ENCODE data around the gene NGLY1.

Gene NGLY1

GRCh38 chr3:25724948-25725645 is 58.1 kb downstream of the NGLY1 start:
- H3K9ac ChIP-seq (ENCODE audit: low read length) = no peak overlapping the region
- no peak overlapping the region for H3K4me3 ChIP-seq (ENCODE audit: low read length)
- H3K36me3 ChIP-seq (ENCODE audit: control insufficient read depth, insufficient read depth, low read length) = peaks cover 6% of the 10 kb centered on the region
- H3K4me1 ChIP-seq (ENCODE audit: control insufficient read depth, insufficient read depth, low read length) = no peaks in the 10 kb centered on the region
- H3K27me3 ChIP-seq (ENCODE audit: control insufficient read depth, insufficient read depth, low read length) = no peaks in the 10 kb centered on the region
- no peak overlapping the region for H3K27ac ChIP-seq (ENCODE audit: low read depth, low read length)

DNA sequence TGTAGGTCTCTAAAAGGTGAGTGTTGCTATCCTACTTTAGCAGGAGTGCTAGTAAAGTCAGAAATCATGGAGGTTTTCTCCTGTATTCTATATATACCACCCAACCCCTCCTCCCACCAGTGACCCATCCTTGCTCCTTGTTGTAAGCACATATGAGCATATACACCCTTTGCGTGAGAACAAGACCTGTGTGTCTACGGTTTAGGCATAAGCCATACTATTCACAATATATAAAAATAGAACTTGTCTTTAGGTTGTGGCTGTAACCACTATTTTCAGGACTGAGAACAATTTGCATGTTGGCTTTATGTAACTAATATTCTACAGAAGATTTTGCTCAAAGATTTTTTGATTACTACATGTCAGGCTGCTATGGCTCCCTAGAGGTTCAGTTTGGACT is 59.4 kb downstream of the NGLY1 start:
- Histone ChIP-seq H3K27ac (ENCODE audit: low read depth, low read length) (no peak overlapping the region), H3K4me1 (ENCODE audit: control insufficient read depth, insufficient read depth, low read length) (no peaks in the 10 kb centered on the region), H3K36me3 (ENCODE audit: control insufficient read depth, insufficient read depth, low read length) (peaks cover 8% of the 10 kb centered on the region), H3K4me3 (ENCODE audit: low read length) (no peak overlapping the region), H3K9ac (ENCODE audit: low read length) (no peak overlapping the region), H3K27me3 (ENCODE audit: control insufficient read depth, insufficient read depth, low read length) (no peaks in the 10 kb centered on the region)

DNA sequence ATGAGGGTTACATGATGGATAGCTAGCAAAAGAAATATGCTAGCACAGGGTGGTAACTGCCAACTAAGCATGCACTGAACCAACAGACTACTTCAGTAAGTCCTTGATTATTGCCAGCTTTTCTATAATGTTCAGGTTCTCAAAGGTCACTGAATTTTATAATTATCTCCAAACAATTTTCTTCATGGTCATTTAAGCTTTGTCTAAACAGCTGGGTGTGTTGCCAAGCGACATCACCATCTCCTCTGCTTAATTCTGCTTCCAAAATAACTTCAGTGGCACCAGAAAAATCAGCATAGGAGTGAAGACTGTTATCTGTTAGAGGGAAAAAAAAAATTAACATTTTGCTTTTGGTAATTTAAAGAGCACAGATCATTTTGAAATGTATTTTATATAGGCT is 63.9 kb downstream of the NGLY1 start:
- no peak overlapping the region for H3K27ac ChIP-seq (ENCODE audit: low read depth, low read length)
- H3K4me3 ChIP-seq (ENCODE audit: low read length) = no peak overlapping the region
- peaks cover 3% of the 10 kb centered on the region for H3K36me3 ChIP-seq (ENCODE audit: control insufficient read depth, insufficient read depth, low read length)
- H3K27me3 ChIP-seq (ENCODE audit: control insufficient read depth, insufficient read depth, low read length) = no peaks in the 10 kb centered on the region
- H3K9ac ChIP-seq (ENCODE audit: low read length) = no peak overlapping the region
- no peaks in the 10 kb centered on the region for H3K4me1 ChIP-seq (ENCODE audit: control insufficient read depth, insufficient read depth, low read length)

DNA sequence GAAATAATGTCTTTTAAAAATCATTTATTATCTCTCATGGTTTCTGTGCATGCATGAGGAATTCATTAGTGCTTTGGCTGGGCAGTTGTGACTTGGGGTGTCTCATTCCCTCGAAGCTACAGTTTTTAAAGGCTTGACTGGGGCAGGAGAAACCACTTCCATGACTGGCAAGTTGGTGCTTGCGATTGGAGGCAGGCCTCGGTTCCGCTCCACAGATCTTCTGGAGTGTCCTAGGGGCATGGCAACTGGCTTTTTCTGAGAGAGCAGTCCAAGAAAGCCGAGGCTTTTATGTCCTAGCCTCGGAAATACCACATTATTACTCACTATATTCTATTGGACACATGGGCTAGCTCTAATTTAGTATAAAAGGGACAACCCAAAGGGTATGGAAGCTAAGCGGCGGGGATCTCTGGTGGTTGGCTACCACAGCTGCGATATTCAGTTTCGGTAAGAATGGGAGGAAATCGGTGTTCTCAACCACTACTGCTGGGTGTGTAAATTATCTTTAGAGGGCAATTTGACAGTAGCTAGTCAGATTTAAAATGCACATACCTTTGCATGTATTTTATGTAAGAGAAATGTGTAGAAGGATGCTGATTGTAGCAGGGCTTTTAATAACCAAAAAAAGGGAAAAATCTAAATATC is 69.8 kb downstream of the NGLY1 start:
- Histone ChIP-seq H3K27me3 (ENCODE audit: control insufficient read depth, insufficient read depth, low read length) (no peaks in the 10 kb centered on the region), H3K4me1 (ENCODE audit: control insufficient read depth, insufficient read depth, low read length) (no peaks in the 10 kb centered on the region), H3K36me3 (ENCODE audit: control insufficient read depth, insufficient read depth, low read length) (no peaks in the 10 kb centered on the region), H3K27ac (ENCODE audit: low read depth, low read length) (no peak overlapping the region), H3K4me3 (ENCODE audit: low read length) (no peak overlapping the region), H3K9ac (ENCODE audit: low read length) (no peak overlapping the region)

DNA sequence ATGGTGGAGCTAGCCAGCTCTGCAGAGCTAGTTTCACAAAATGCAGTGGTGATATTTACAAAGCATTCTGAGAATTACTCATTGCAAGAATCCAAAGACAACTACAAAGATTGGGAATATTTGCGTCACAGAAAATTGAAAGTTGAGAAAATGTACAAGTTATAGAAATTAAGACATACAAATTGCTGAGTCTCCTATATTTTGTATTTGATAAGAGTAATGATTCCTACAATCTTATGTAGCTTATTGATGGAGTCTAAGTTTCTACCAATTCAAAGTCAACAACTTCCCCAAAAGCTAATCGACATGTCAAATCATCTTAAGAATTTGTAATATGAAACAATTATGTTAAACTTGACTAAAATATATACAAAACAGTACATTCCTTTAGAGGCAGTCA is 72.2 kb downstream of the NGLY1 start:
- H3K36me3 ChIP-seq (ENCODE audit: control insufficient read depth, insufficient read depth, low read length) = no peaks in the 10 kb centered on the region
- no peaks in the 10 kb centered on the region for H3K4me1 ChIP-seq (ENCODE audit: control insufficient read depth, insufficient read depth, low read length)
- H3K27ac ChIP-seq (ENCODE audit: low read depth, low read length) = no peak overlapping the region
- no peak overlapping the region for H3K9ac ChIP-seq (ENCODE audit: low read length)
- H3K27me3 ChIP-seq (ENCODE audit: control insufficient read depth, insufficient read depth, low read length) = no peaks in the 10 kb centered on the region
- H3K4me3 ChIP-seq (ENCODE audit: low read length) = no peak overlapping the region

DNA sequence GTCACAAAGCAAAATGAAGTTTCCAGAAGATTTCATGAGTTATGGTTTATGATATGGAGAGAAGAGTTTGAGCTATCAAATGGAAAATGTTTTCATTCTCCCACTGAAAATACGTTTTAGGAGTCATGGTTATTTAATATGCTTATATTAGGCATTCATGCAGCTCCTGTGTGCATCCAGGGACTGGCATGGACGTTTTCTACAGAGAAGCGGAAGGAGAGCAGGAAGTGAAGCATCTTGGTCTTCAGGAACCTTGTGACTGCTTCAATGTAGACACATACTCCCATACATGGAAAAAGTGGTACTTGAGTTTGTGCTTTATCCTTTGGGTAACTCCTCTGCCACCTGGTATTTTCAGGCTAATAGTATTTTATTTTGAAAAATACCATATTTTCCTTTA is 75.2 kb downstream of the NGLY1 start:
- Histone ChIP-seq H3K4me1 (ENCODE audit: control insufficient read depth, insufficient read depth, low read length) (no peaks in the 10 kb centered on the region), H3K36me3 (ENCODE audit: control insufficient read depth, insufficient read depth, low read length) (no peaks in the 10 kb centered on the region), H3K4me3 (ENCODE audit: low read length) (no peak overlapping the region), H3K27me3 (ENCODE audit: control insufficient read depth, insufficient read depth, low read length) (no peaks in the 10 kb centered on the region), H3K9ac (ENCODE audit: low read length) (no peak overlapping the region), H3K27ac (ENCODE audit: low read depth, low read length) (no peak overlapping the region)

DNA sequence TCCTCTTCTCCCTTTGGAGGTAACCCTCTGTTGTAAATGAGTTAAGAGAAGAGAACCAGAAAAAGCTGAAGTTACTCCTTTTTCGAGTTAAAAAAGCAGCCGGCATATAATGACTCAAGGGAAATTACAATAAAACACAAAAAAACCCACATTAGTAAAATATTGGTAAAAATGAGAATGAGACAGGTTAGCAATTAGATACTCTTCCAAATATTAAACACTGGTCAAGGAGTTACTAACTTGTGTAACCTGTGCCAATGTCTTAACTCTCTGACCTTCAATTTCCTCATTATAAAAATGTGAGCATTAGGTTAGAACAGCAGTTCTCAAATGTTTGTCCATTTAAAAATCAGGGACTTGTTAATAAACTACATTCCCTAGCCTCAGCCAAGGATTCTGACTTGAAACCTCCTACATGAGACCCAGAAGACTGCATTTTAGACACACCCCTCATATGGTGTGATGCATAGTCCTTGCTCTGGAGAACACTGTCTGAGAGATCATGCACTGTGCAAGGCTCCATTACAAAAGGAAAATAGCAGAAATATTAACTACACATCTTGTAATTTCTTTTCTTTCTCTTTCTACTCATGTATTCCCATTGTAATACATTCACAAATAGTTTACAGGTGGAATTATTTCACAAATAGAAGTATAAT is 75.8 kb downstream of the NGLY1 start:
- H3K4me3 ChIP-seq (ENCODE audit: low read length) = no peak overlapping the region
- H3K27me3 ChIP-seq (ENCODE audit: control insufficient read depth, insufficient read depth, low read length) = no peaks in the 10 kb centered on the region
- no peak overlapping the region for H3K27ac ChIP-seq (ENCODE audit: low read depth, low read length)
- H3K4me1 ChIP-seq (ENCODE audit: control insufficient read depth, insufficient read depth, low read length) = no peaks in the 10 kb centered on the region
- no peak overlapping the region for H3K9ac ChIP-seq (ENCODE audit: low read length)
- no peaks in the 10 kb centered on the region for H3K36me3 ChIP-seq (ENCODE audit: control insufficient read depth, insufficient read depth, low read length)

- Histone ChIP-seq H3K27ac (ENCODE audit: low read depth, low read length) (no peak overlapping the region), H3K4me1 (ENCODE audit: control insufficient read depth, insufficient read depth, low read length) (no peaks in the 10 kb centered on the region), H3K27me3 (ENCODE audit: control insufficient read depth, insufficient read depth, low read length) (no peaks in the 10 kb centered on the region), H3K9ac (ENCODE audit: low read length) (no peak overlapping the region), H3K36me3 (ENCODE audit: control insufficient read depth, insufficient read depth, low read length) (no peaks in the 10 kb centered on the region), H3K4me3 (ENCODE audit: low read length) (no peak overlapping the region)
Measured at GRCh38 chr3:25706213-25706612, 77.0 kb downstream of the NGLY1 start.

DNA sequence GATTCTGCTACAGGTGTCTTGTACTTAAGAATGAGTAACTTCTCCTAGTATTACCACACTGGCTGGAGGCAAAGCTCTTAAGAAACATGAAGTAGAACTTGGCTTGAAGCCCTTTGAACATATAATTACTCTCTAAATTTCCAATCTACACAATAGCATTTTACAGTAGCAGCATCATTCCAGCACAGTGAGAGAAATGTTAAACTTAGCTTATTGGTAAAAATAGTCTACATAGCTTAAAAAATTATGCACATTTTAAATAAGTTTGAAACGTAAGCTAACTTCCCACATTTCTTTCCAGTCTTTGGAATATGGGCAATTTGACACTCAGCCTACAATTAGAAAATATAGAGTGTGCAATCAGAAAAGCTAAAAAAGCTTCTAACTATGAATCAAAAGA is 85.7 kb downstream of the NGLY1 start:
- Histone ChIP-seq H3K36me3 (ENCODE audit: control insufficient read depth, insufficient read depth, low read length) (no peaks in the 10 kb centered on the region), H3K4me3 (ENCODE audit: low read length) (no peak overlapping the region), H3K9ac (ENCODE audit: low read length) (no peak overlapping the region), H3K27ac (ENCODE audit: low read depth, low read length) (no peak overlapping the region), H3K4me1 (ENCODE audit: control insufficient read depth, insufficient read depth, low read length) (no peaks in the 10 kb centered on the region), H3K27me3 (ENCODE audit: control insufficient read depth, insufficient read depth, low read length) (no peaks in the 10 kb centered on the region)

DNA sequence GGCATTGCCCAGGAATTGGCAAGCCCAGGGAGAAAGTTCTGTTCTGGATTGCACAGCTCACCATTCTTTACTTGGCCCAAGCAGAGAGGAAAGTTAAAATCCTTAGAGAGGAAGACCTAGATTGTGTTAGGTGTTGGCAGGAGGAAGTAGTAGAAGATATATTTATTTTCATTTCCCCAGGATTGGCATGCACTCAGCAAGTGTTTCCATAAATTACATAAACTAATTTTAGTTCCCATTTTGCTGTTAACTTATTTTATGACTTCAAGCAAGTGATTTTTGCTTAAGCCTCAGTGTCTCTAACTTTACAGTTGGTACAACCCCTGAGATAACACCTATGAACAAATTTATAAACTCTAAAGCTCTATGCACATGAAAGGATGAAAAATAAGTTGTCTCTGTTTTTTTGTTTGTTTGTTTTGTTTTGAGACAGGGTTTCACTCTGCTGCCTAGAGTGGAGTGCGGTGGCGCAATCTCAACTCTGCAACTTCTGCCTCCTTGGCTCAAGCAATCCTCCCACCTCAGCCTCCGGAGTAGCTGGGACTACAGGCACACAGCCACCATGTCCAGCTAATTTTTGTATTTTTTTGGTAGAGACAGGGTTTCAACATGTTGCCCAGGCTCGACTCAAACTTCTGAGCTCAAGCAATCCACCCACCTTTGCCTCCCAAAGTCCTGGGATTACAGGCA is 87.4 kb downstream of the NGLY1 start:
- Histone ChIP-seq H3K36me3 (ENCODE audit: control insufficient read depth, insufficient read depth, low read length) (no peaks in the 10 kb centered on the region), H3K27me3 (ENCODE audit: control insufficient read depth, insufficient read depth, low read length) (no peaks in the 10 kb centered on the region), H3K9ac (ENCODE audit: low read length) (no peak overlapping the region), H3K4me3 (ENCODE audit: low read length) (no peak overlapping the region), H3K27ac (ENCODE audit: low read depth, low read length) (no peak overlapping the region), H3K4me1 (ENCODE audit: control insufficient read depth, insufficient read depth, low read length) (no peaks in the 10 kb centered on the region)

GRCh38 chr3:25693238-25693637 is 90.0 kb downstream of the NGLY1 start:
- no peak overlapping the region for H3K4me3 ChIP-seq (ENCODE audit: low read length)
- no peaks in the 10 kb centered on the region for H3K4me1 ChIP-seq (ENCODE audit: control insufficient read depth, insufficient read depth, low read length)
- no peak overlapping the region for H3K27ac ChIP-seq (ENCODE audit: low read depth, low read length)
- H3K9ac ChIP-seq (ENCODE audit: low read length) = no peak overlapping the region
- no peaks in the 10 kb centered on the region for H3K36me3 ChIP-seq (ENCODE audit: control insufficient read depth, insufficient read depth, low read length)
- no peaks in the 10 kb centered on the region for H3K27me3 ChIP-seq (ENCODE audit: control insufficient read depth, insufficient read depth, low read length)

- no peaks in the 10 kb centered on the region for H3K4me1 ChIP-seq (ENCODE audit: control insufficient read depth, insufficient read depth, low read length)
- no peak overlapping the region for H3K27ac ChIP-seq (ENCODE audit: low read depth, low read length)
- H3K27me3 ChIP-seq (ENCODE audit: control insufficient read depth, insufficient read depth, low read length) = no peaks in the 10 kb centered on the region
- no peak overlapping the region for H3K4me3 ChIP-seq (ENCODE audit: low read length)
- H3K9ac ChIP-seq (ENCODE audit: low read length) = no peak overlapping the region
- H3K36me3 ChIP-seq (ENCODE audit: control insufficient read depth, insufficient read depth, low read length) = no peaks in the 10 kb centered on the region
Measured at GRCh38 chr3:25692341-25692740, 90.9 kb downstream of the NGLY1 start.

All from rectal smooth muscle tissue (tissue), 1 donor.